CD4-positive, alpha-beta T cell treated with Interleukin-17A for 1 hour (primary cell): ENCODE data around the gene HBEGF.

Source experiments
- DNase-seq: peaks from one replicate; pipeline ENCODE4 v3.0.0-alpha.2; 2020

Gene HBEGF

DNA sequence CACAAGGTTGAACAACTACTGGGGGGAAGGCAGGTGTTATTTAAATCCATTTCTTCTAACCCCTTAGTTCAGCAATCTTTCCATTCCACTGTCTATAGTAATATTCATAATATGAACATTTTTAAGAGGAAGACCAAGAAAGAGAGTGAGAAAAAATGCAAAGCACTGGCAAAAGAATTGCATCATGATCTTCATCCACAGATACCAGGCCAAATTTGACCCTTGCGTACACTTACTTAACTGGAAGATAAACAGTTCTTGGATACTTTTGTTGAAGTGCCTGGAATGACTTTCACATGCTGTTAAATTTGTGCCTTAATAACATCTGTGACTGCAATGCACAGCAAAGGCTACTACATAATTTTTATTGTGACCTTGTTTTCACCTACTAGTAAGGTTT lies 45.3 kb downstream of the HBEGF start:
- no peak for DNase-seq

DNA sequence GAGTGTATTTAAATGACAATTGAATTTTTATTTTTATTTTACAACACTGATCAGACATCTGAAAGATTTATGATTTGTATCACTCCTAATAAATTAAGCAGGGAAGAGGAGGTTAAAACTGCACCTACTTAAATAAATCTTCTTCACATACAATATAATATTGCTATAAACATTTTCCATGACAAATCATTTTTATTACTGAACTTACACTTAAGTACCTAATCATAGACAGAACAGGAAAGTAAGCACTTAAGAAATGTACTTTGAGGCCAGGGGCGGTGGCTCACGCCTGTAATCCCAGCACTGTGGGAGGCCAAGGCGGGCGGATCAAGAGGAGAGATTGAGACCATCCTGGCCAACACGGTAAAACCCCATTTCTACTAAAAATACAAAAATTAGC lies 47.3 kb downstream of the HBEGF start:
- no peak for DNase-seq

DNA sequence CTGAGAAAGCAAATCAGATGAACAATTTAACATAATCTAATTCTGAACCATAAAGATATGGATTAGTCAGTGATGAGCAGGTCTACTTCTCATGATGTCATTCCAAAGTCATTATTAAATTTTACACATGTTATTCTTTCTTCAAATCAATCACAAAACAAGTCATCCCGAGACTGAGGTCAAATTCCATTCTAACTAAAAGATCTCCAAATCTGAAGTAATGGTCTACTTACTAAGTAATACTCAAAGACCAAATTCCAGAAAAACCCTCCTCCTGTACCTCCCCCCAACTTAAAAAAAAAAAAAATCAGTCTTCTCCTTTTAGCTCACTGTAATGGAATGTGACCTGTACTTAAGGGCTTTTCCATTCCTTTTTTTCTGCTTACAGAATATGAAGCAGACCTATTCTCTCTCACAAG lies 48.2 kb downstream of the HBEGF start:
- DNase-seq = no peak

DNA sequence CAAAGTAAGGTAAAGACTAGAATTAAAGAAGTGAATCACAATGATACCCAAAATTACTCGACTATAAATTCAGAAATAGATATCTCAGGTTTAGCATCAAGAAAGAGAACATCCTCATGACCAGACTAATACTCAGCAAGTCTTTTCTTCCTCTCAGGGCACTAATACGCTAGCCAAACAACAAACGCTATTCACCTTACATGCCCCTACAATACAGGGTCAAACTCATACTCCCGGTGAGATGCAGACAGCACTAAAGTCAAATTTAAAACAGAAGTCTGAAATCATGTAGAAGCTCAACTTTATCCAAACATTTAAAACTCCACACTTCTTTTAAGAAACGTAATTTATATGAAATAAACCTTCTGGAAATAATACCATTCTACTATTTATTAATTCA lies 49.1 kb downstream of the HBEGF start:
- DNase-seq = no peak

DNA sequence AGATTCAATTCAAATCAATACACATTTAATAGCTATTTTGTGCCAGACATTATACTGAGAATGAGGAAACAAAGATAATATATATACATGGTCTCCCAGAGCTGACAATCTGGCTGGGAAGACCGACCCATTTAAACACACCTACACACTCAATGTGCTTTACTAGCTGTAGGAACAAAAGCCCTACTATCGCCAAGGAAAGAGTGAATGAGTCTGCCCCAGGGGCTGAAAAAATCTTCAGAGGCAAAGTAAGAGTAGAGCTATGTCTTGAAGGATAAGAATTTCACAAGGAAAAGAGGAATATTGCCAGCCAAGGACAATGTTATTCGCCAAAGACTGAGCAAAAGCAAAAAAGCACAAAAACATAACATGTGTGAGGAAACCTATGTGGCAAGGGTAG lies 50.1 kb downstream of the HBEGF start:
- DNase-seq = no peak

DNA sequence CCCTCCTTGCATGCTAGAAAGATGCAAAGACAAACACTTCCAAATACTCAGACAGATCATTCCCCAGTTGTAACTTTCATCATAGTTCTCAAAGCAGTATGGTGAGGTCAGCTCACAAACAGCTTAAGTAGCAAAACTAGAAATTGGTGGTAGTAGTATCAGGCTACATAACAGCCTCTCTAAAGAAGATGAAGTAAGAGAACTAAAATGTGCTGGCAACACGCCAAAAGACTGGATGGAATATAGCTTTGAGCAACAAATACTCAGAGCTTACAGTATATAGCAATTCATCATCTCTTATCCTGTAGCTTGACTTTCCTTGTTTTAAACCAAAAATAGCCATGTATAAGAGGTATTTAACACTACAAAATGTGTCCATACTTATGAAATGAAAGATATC lies 51.0 kb downstream of the HBEGF start:
- peak; percentile 12 for DNase-seq

DNA sequence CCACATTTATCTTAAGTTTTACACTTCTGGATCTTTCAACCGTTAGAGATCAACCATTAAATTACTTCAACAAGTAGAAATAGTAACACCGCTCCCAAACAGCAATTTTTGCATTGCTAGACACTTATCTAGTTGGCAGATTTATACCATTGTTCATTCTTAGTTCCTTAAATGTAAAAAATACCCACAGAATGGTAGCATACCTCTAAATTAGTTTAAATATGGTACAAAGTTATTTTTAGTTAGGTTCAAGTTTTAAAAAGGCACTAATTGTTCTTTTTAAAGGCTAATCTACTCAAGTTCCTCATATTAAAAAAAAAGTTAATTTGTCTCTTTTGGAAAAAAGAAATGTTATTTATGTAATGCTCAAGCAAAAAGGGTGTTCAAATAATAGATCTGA lies 51.6 kb downstream of the HBEGF start:
- no peak for DNase-seq

DNA sequence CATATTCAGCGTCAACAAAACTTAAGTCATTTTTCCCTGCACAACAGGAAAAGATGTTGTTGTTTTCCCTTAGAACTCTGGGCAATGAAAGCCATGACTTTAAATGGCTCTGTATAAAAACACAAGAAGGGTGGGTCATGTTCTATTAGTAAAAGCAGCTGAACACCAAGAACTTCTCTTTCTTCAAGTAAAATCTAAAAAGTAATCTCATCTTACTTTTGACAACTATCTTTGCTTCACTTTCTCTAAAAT lies 52.6 kb downstream of the HBEGF start:
- no peak for DNase-seq

DNA sequence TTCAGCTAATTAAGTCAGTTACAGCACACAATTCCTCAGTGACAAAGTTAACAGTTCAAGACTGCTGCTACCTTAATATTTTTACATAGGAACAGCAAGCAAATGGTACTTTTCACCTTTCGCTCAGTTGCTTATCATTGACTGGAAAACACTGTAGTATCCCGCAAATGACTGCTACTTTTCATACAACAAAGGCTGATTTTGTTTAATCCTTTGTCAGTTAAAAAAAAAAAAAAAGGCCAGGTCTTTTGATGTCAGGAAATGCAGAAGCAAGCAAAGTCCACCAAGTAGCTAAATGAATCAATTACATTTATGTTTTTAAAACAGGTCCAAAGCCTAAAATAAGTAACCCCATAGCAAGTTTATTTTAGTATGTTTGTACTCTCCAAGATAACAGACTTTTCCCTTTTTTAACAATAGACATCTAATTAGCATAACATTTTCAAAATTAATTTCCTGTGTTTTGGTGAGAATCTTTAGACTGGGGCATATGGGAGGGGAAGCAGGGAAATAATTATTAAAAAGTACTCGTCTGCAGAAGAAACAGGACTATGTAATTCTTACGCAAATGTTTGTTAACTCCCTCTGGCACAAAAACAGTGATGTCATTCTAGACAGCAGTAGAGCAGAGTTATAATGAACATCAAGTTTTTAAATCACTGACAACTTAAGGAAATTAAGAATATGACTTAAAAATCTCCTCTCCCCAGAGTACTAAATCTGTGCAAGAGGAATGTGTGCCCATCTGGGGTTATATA lies 53.1 kb downstream of the HBEGF start:
- no peak for DNase-seq

DNA sequence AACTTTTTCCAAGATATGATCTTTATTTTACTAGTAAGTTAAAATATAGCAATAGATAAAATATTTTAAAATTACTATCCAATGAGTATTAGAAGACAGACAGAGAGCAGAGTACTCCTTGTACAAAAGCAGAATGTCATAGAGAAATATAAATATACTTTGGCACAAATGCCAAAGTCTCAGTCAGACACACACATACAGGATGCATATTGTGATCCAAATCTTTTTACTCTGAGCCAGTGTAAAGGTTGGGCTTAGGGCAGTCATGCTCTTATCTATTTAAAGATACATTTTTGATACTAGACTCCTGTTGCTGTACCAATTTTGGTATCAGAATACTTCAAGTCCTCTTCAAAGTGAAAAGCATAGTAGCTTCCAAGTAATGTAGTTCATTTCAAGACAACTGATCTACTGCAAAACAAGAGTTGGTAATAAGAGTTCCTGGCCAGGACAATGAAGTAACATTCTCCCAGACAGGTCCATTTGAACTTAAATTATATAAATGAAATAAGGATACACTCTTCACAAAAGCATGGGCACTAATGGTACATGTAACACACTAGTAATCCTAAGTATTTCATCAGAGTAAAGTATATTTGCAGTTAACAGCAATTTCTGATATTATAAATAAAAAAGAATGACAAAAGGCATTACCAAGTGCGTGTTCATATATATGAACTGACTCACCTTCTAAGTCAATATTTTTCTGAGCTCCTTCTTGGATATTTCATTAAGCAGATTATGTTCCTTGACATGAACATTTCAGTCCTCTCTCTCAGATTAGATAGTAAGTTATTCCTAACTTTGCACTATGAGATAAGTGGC lies 54.0 kb downstream of the HBEGF start:
- DNase-seq = no peak

DNA sequence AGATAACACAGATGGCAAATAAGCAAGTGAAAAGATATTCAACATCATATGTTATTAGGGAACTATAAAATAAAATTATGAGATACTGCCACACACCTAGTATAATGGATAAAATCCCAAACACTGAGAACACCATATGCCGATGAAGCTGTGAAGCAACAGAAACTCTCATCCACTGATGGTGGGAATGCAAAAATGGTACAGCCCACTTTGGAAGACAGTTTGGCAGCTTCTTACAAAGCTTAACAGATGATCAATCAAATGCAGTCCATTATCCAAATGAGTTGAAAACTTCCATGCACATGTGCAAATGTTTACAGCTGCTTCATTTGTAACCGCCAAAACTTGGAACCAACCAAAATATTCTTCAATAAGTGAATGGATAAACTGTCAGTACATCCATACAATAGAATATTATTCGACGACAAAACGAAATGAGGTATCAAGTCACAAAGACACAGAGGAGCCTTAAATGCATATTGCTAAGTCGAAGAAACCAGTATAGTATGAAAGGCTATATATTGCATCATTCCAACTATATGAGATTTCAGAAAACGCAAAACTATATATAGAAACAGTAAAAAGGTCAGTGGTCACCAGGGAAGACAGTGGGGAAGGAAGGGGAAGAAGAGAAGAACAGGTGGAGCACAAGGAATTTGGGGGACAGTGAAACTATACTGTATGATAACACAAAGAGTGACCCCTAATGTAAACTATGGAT lies 58.4 kb downstream of the HBEGF start:
- DNase-seq = no peak

DNA sequence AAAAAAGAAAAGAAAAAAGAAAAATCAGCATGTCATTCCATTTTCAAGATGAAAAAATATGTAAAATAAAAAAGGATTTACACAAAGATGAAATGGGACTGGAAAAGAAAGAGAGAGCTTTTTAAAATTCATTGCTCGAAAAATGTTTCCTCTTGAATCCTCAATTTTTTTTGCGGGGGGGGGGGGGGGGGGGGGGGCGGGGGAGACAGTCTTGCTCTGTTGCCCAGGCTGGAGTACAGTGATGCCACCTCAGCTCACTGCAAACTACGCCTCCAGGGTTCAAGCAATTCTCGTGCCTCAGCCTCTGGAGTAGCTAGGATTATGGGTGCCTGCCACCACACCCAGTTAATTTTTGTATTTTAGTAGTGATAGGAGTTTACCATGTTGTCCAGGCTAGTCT lies 60.0 kb downstream of the HBEGF start:
- no peak for DNase-seq

DNA sequence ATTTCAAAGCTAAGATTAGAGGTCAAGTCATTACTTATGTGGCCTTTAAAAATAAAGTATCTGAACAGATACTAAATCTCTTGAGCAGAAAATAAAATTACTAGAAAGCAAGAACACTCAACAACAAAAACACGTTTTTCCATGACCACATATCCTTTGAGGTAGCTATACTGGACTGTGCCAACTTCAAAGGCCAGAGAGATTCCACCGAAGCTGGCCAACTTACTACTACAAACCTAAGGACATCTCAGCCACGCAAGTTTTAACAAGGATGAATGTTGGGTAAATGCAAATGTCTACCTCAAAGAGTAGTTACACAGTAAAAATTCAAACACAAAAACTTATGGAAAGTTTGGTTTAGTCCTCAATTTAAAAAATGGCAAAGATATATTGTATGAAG lies 62.4 kb downstream of the HBEGF start:
- DNase-seq = no peak
